GM23338 (cell line): ENCODE data around the gene CNTRL. TPM values are rescaled to one million over a fixed set of nuclear protein-coding genes. Genes with fewer than 3 reads are reported as not detected.

Experiments
- ATAC-seq: fragments of 200-7000 bp; cut with Tn5 transposase; 3 replicates; pipeline ENCODE4 v1.9.1; 2020
- DNase-seq: peaks from one replicate; pipeline ENCODE4 v3.0.0-alpha.2; 2015; ENCODE audit warnings: low spot score
- H2AFZ ChIP-seq: fragments of 200-600 bp; sonication (generic); 2 replicates; pipeline ENCODE4 v1.8.0; 2016; ENCODE audit warnings: antibody characterized with exemption, mild to moderate bottlenecking, moderate library complexity
- H3F3A ChIP-seq: fragments of 200-600 bp; sonication (generic); replicated peaks from 2 replicates; pipeline ENCODE4 v1.8.0; 2017; ENCODE audit warnings: antibody characterized with exemption, mixed run types, low read depth
- H3K27ac ChIP-seq: fragments of 200-600 bp; sonication (generic); 2 replicates; pipeline ENCODE4 v1.6.1; 2016; ENCODE audit warnings: low read depth
- H3K27me3 ChIP-seq: fragments of 200-600 bp; sonication (generic); 2 replicates; pipeline ENCODE4 v1.8.0; 2016; ENCODE audit warnings: mild to moderate bottlenecking, mixed run types, moderate library complexity; ENCODE audit not compliant: insufficient read depth
- H3K36me3 ChIP-seq: fragments of 200-600 bp; sonication (generic); 2 replicates; pipeline ENCODE4 v1.8.0; 2016; ENCODE audit warnings: mild to moderate bottlenecking; ENCODE audit not compliant: insufficient read depth
- H3K4me1 ChIP-seq: fragments of 200-600 bp; sonication (generic); 2 replicates; pipeline ENCODE4 v1.8.0; 2016; ENCODE audit warnings: mild to moderate bottlenecking, moderate library complexity; ENCODE audit not compliant: insufficient read depth
- H3K4me2 ChIP-seq: fragments of 200-600 bp; sonication (generic); 2 replicates; pipeline ENCODE4 v1.7.1; 2017; ENCODE audit warnings: mixed run types
- H3K4me3 ChIP-seq: fragments of 200-600 bp; sonication (generic); 2 replicates; pipeline ENCODE4 v1.6.1; 2016; ENCODE audit warnings: mixed run types
- H3K79me2 ChIP-seq: fragments of 200-600 bp; sonication (generic); replicated peaks from 2 replicates; pipeline ENCODE4 v1.8.0; 2017; ENCODE audit warnings: mild to moderate bottlenecking; ENCODE audit not compliant: insufficient read depth
- H3K9me2 ChIP-seq: fragments of 200-600 bp; sonication (generic); 2 replicates; pipeline ENCODE4 v1.8.0; 2017; ENCODE audit not compliant: insufficient read depth
- H4K20me1 ChIP-seq: fragments of 200-600 bp; sonication (generic); replicated peaks from 2 replicates; pipeline ENCODE4 v1.8.0; 2017; ENCODE audit warnings: mild to moderate bottlenecking; ENCODE audit not compliant: insufficient read depth
- H3K27ac Mint-ChIP-seq: 2 replicates; pipeline ENCODE4 v1.8.0; 2020; ENCODE audit warnings: inconsistent platforms, mild to moderate bottlenecking, moderate library complexity, mixed read lengths
- H3K27me3 Mint-ChIP-seq: 3 replicates; pipeline ENCODE4 v1.8.0; 2022; ENCODE audit warnings: low read depth, mild to moderate bottlenecking, moderate library complexity, mixed read lengths, inconsistent platforms; ENCODE audit not compliant: insufficient read depth, poor library complexity
- H3K36me3 Mint-ChIP-seq: 3 replicates; pipeline ENCODE4 v1.8.0; 2021; ENCODE audit warnings: low read depth, mild to moderate bottlenecking, inconsistent platforms, moderate library complexity, mixed read lengths
- H3K4me1 Mint-ChIP-seq: 3 replicates; pipeline ENCODE4 v1.8.0; 2020; ENCODE audit warnings: mild to moderate bottlenecking, inconsistent platforms, mixed read lengths
- H3K4me3 Mint-ChIP-seq: 3 replicates; pipeline ENCODE4 v1.8.0; 2021; ENCODE audit warnings: moderate library complexity, mild to moderate bottlenecking, inconsistent platforms, mixed read lengths
- H3K9me3 Mint-ChIP-seq: 3 replicates; pipeline ENCODE4 v1.8.0; 2020; ENCODE audit warnings: moderate library complexity, mild to moderate bottlenecking, inconsistent platforms, mixed read lengths
- CREB1 ChIP-seq: fragments of 250-450 bp; sonication (Bioruptor Pico); IDR thresholded peaks from 2 replicates; pipeline ENCODE4 v1.5.0; 2020; ENCODE audit warnings: low read depth, mild to moderate bottlenecking, moderate library complexity
- CTCF ChIP-seq, 2 experiments: fragments of 200-600 bp in 1 of 2; sonication (generic) in 1 of 2; conservative IDR thresholded peaks; 2 replicates each; pipeline versions ENCODE4 v1.5.1 to v1.6.1; 2016 to 2017; ENCODE audit warnings: antibody characterized with exemption in 2 of 2, low read depth in 2 of 2, mild to moderate bottlenecking in 2 of 2, moderate library complexity in 1 of 2
- ETS1 ChIP-seq: IDR thresholded peaks from 2 replicates; pipeline ENCODE4 v1.6.1; 2016; ENCODE audit warnings: antibody characterized with exemption
- EZH2 ChIP-seq: fragments of 200-600 bp; sonication (generic); IDR thresholded peaks from one replicate; pipeline ENCODE4 v1.8.0; 2017; ENCODE audit warnings: antibody characterized with exemption, mild to moderate bottlenecking, low read depth; ENCODE audit not compliant: unreplicated experiment
- EZH2phosphoT487 ChIP-seq: fragments of 200-600 bp; sonication (generic); IDR thresholded peaks from one replicate; pipeline ENCODE4 v1.8.1; 2018; ENCODE audit warnings: antibody characterized with exemption; ENCODE audit not compliant: unreplicated experiment
- JUNB ChIP-seq: IDR thresholded peaks from one replicate; pipeline ENCODE4 v1.6.1; 2016; ENCODE audit warnings: antibody characterized with exemption; ENCODE audit not compliant: unreplicated experiment
- NANOG ChIP-seq: IDR thresholded peaks from 2 replicates; pipeline ENCODE4 v1.6.1; 2016; ENCODE audit warnings: antibody characterized with exemption, borderline replicate concordance
- POLR2AphosphoS5 ChIP-seq: IDR thresholded peaks from 2 replicates; pipeline ENCODE4 v1.6.1; 2016; ENCODE audit warnings: antibody characterized with exemption, low read depth
- REST ChIP-seq: IDR thresholded peaks from one replicate; pipeline ENCODE4 v1.6.1; 2018; ENCODE audit warnings: antibody characterized with exemption; ENCODE audit not compliant: unreplicated experiment
- STAT1 ChIP-seq: IDR thresholded peaks from one replicate; pipeline ENCODE4 v1.6.1; 2016; ENCODE audit warnings: antibody characterized with exemption; ENCODE audit not compliant: unreplicated experiment
- ZNF114 ChIP-seq: fragments of 250-450 bp; sonication (Bioruptor Pico); IDR thresholded peaks from 2 replicates; pipeline ENCODE4 v1.5.0; 2020; ENCODE audit warnings: mild to moderate bottlenecking, moderate library complexity
- ZNF331 ChIP-seq: fragments of 250-450 bp; sonication (Bioruptor Pico); IDR thresholded peaks from 2 replicates; pipeline ENCODE4 v1.5.0; 2020; ENCODE audit warnings: low read depth, mild to moderate bottlenecking, moderate library complexity
- ZNF462 ChIP-seq: fragments of 250-450 bp; sonication (Bioruptor Pico); IDR thresholded peaks from 2 replicates; pipeline ENCODE4 v1.5.0; 2020; ENCODE audit warnings: mild to moderate bottlenecking, moderate library complexity
- polyA plus RNA-seq: library from polyadenylated mRNA; unstranded; fragments of >200 nt; fragmentation: Nextera tagmentation; extraction: Ambion mirVana; gene quantifications from 2 replicates; pipeline ENCODE4 v1.2.1, GENCODE V29; 2016
- total RNA-seq: library from RNA; depleted of rRNA; stranded (reverse); fragments of >200 nt; shearing (Covaris generic); gene quantifications from 2 replicates; pipeline ENCODE4 v1.2.3, GENCODE V29; 2014

CNTRL gene
- total and polyA plus RNA-seq, 2 experiments from 2014 or later = 9.2 to 11.7 TPM

GRCh38 chr9:121172726-121173487, 98.2 kb downstream of the CNTRL start:
- Mint-ChIP-seq H3K4me1 (no peaks in the 10 kb centered on the region), H3K4me3 (no peak overlapping the region), H3K27me3 (no peaks in the 10 kb centered on the region), H3K9me3 (no peaks in the 10 kb centered on the region), H3K27ac (no peak overlapping the region), H3K36me3 (peaks cover 18% of the 10 kb centered on the region; the same call in 2 of the 3 replicates)
- no peaks in the 10 kb centered on the region for H3K9me2 ChIP-seq
- H4K20me1 ChIP-seq = peaks cover 6% of the 10 kb centered on the region; the same call in 1 of the 2 replicates
- H3K4me2 ChIP-seq = no peak overlapping the region
- no peak overlapping the region for H3K27ac ChIP-seq
- H3K27me3 ChIP-seq = no peaks in the 10 kb centered on the region
- DNase-seq (no peak), ATAC-seq (no peak)
- H3K4me1 ChIP-seq = no peaks in the 10 kb centered on the region
- H3K4me3 ChIP-seq = no peak overlapping the region
- H3K79me2 ChIP-seq = no peaks in the 10 kb centered on the region
- TF ChIP-seq EZH2phosphoT487 (no peak), POLR2AphosphoS5 (no peak), STAT1 (no peak), EZH2 (no peak), ZNF331 (CRISPR knock-in tag) (no peak), NANOG (no peak), ZNF462 (CRISPR knock-in tag) (no peak), REST (no peak), ZNF114 (CRISPR knock-in tag) (no peak), ETS1 (no peak), JUNB (no peak), CREB1 (CRISPR knock-in tag) (no peak), CTCF (conservative IDR thresholded peaks at IDR 0.05; ENCODE audit: low read depth in 2 of 2) (no peak)
- H2AFZ ChIP-seq = no peak overlapping the region
- H3F3A ChIP-seq = no peaks in the 10 kb centered on the region
- peaks cover 3% of the 10 kb centered on the region; the same call in 1 of the 2 replicates for H3K36me3 ChIP-seq
